Panc1 (cell line): Measurements from ENCODE around the gene LPP.

Experiments used
- POLR2AphosphoS5 ChIP-seq: IDR thresholded peaks from 2 replicates; pipeline ENCODE4 v1.6.1; 2012; ENCODE audit warnings: mild to moderate bottlenecking, low read depth, low read length, moderate library complexity
- SIN3A ChIP-seq: IDR thresholded peaks from 2 replicates; pipeline ENCODE4 v1.6.1; 2012; ENCODE audit warnings: low read depth, mild to moderate bottlenecking, low read length, moderate library complexity, borderline replicate concordance; ENCODE audit not compliant: insufficient read depth
- TF ChIP-seq, protein P1 (sequence below): fragments of 450-650 bp; IDR thresholded peaks from 2 replicates; pipeline ENCODE4 v1.5.1; 2017; ENCODE audit warnings: mild to moderate bottlenecking

DNA sequence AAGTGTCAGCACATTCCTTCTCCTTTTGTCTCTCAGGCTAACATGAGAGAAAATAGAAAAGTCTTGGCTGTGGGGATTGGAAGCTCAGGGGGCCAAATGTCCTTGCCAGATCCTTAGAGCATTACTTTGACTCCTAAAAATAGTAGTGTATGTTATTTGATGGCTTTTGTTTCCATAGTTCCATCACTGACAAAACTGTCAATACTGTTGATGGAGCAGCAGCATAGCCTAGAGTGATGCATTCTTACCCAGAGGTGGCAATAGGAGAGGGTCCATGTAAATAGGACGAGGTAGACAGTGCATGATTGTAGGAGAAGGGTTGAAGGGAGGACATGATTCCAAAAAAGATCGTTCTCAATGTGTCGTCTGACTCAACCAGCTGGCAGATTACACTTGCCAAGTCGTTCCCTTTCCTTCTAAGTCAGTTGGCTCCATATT is 735.1 kb downstream of the LPP start:
- TF ChIP-seq POLR2AphosphoS5 (no peak), SIN3A (no peak)
- TF ChIP-seq, protein P1, sequence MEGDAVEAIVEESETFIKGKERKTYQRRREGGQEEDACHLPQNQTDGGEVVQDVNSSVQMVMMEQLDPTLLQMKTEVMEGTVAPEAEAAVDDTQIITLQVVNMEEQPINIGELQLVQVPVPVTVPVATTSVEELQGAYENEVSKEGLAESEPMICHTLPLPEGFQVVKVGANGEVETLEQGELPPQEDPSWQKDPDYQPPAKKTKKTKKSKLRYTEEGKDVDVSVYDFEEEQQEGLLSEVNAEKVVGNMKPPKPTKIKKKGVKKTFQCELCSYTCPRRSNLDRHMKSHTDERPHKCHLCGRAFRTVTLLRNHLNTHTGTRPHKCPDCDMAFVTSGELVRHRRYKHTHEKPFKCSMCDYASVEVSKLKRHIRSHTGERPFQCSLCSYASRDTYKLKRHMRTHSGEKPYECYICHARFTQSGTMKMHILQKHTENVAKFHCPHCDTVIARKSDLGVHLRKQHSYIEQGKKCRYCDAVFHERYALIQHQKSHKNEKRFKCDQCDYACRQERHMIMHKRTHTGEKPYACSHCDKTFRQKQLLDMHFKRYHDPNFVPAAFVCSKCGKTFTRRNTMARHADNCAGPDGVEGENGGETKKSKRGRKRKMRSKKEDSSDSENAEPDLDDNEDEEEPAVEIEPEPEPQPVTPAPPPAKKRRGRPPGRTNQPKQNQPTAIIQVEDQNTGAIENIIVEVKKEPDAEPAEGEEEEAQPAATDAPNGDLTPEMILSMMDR, result no peak
